ENCODE results near the gene LRRC19.

LRRC19 gene

GRCh38 chr9:27005491-27005890, at the start of gene LRRC19:
LRRC19 (minus strand) TSS chr9:27005672; CDS start chr9:26999694, 5,978 bp downstream.
- no peak for DNase-seq

GRCh38 chr9:27054841-27055240, 49.4 kb upstream of the LRRC19 start:
- DNase-seq, result no peak

- peak; percentile 22 for DNase-seq
Measured at GRCh38 chr9:27054125-27054524, 48.7 kb upstream of the LRRC19 start.

- DNase-seq, result peak; percentile 48
Measured at GRCh38 chr9:27053369-27054022, 48.0 kb upstream of the LRRC19 start.

GRCh38 chr9:27047136-27047535, 41.7 kb upstream of the LRRC19 start:
- no peak for DNase-seq

GRCh38 chr9:27043176-27043575, 37.7 kb upstream of the LRRC19 start:
- DNase-seq, result no peak

GRCh38 chr9:27042476-27042875, 37.0 kb upstream of the LRRC19 start:
- no peak for DNase-seq

GRCh38 chr9:27041746-27042145, 36.3 kb upstream of the LRRC19 start:
- DNase-seq, result no peak

- no peak for DNase-seq
Measured at GRCh38 chr9:27037499-27037898, 32.0 kb upstream of the LRRC19 start.

- DNase-seq, result peak; percentile 89
Measured at GRCh38 chr9:27033815-27034403, 28.4 kb upstream of the LRRC19 start.

- no peak for DNase-seq
Measured at GRCh38 chr9:27029186-27029585, 23.7 kb upstream of the LRRC19 start.

- peak; percentile 19 for DNase-seq
Measured at GRCh38 chr9:27022920-27023319, 17.4 kb upstream of the LRRC19 start.

- DNase-seq, result peak; percentile 8
Measured at GRCh38 chr9:27019589-27019988, 14.1 kb upstream of the LRRC19 start.

GRCh38 chr9:27003426-27004077, 1.9 kb downstream of the LRRC19 start:
- DNase-seq, result no peak

- DNase-seq, result no peak
Measured at GRCh38 chr9:26995810-26996209, 9.7 kb downstream of the LRRC19 start.

- DNase-seq, result no peak
Measured at GRCh38 chr9:26983340-26983739, 22.1 kb downstream of the LRRC19 start.

GRCh38 chr9:26975728-26976707, 29.5 kb downstream of the LRRC19 start:
- peak; percentile 53 for DNase-seq

GRCh38 chr9:26974927-26975326, 30.5 kb downstream of the LRRC19 start:
- no peak for DNase-seq

- no peak for DNase-seq
Measured at GRCh38 chr9:26973989-26974388, 31.5 kb downstream of the LRRC19 start.

- no peak for DNase-seq
Measured at GRCh38 chr9:26971721-26972120, 33.8 kb downstream of the LRRC19 start.

GRCh38 chr9:26956860-26957233, 48.6 kb downstream of the LRRC19 start:
- no peak for DNase-seq

- peak; percentile 98 for DNase-seq
Measured at GRCh38 chr9:26955921-26956859, 49.3 kb downstream of the LRRC19 start, which contains the start of gene IFT74. IFT74 (plus strand) TSS chr9:26956412; CDS start chr9:26961968, 5,556 bp downstream.

Measured in OCI-M1 (cell line).